Osteoblast (primary cell): ENCODE measurements around the gene LIN52. TPM values are rescaled to one million over a fixed set of nuclear protein-coding genes. Genes with fewer than 3 reads are reported as not detected.

Source experiments
- small RNA-seq: library from RNA; depleted of rRNA; stranded (forward); fragments of <200 nt; gene quantifications from one replicate; pipeline ENCODE3, GENCODE V24; 2012
- total RNA-seq: library from RNA; depleted of rRNA; stranded (reverse); fragments of >200 nt; gene quantifications from 2 replicates; pipeline ENCODE4 v1.2.3, GENCODE V29; 2012

LIN52 gene
- total RNA-seq, 1 donor, result 6.9 TPM

Small RNA genes within 50 kb of the gene (small RNA-seq; reads per million reads assigned to genes)
- gene AC006349.1 (not detected), gene RN7SL530P (not detected)

Other genes starting within 250 kb of the LIN52 start
- 6.5 and 7.2 TPM in 2 replicates for gene PTGR2, start 233.1 kb upstream of the LIN52 start, total RNA-seq
- 83.2 and 83.4 TPM in 2 replicates for gene ZNF410, start 198.1 kb upstream of the LIN52 start, total RNA-seq
- 5.1 and 5.6 TPM in 2 replicates for gene FAM161B, start 134.9 kb upstream of the LIN52 start, total RNA-seq
- gene COQ6, start 134.7 kb upstream of the LIN52 start, total RNA-seq, result 23.0 and 23.5 TPM in 2 replicates
- 10.1 and 12.7 TPM in 2 replicates for gene ENTPD5, start 65.7 kb upstream of the LIN52 start, total RNA-seq
- gene BBOF1, start 65.6 kb upstream of the LIN52 start, total RNA-seq, result 14.1 and 15.9 TPM in 2 replicates
- 30.1 and 31.5 TPM in 2 replicates for gene ALDH6A1, start 503 bp upstream of the LIN52 start, total RNA-seq
- not detected in 2 replicates for gene VSX2, start 154.5 kb downstream of the LIN52 start, total RNA-seq
- 35.7 and 38.7 TPM in 2 replicates for gene ABCD4, start 218.0 kb downstream of the LIN52 start, total RNA-seq